Activated CD4-positive, alpha-beta T cell treated with anti-CD3 and anti-CD28 coated beads, Interleukin-10, Interleukin-2, amounts not matched to agents 100 ng/mL and 50 ng/mL, durations not matched to agents 16 hours and 8 hours (primary cell): Measurements from ENCODE around the gene MLKL.
A peak's percentile ranks its signal among the peaks of the same experiment; 100 is the strongest.

Source experiments
- DNase-seq: peaks from one replicate; pipeline ENCODE4 v3.0.0-alpha.2; 2020

The MLKL gene

GRCh38 chr16:74700438-74701225 lies at the start of gene MLKL:
Gene MLKL, minus strand, starts transcription at chr16:74700862. Its CDS starts 5,105 bp downstream, at chr16:74695757.
- DNase-seq, result peak; percentile 71

DNA sequence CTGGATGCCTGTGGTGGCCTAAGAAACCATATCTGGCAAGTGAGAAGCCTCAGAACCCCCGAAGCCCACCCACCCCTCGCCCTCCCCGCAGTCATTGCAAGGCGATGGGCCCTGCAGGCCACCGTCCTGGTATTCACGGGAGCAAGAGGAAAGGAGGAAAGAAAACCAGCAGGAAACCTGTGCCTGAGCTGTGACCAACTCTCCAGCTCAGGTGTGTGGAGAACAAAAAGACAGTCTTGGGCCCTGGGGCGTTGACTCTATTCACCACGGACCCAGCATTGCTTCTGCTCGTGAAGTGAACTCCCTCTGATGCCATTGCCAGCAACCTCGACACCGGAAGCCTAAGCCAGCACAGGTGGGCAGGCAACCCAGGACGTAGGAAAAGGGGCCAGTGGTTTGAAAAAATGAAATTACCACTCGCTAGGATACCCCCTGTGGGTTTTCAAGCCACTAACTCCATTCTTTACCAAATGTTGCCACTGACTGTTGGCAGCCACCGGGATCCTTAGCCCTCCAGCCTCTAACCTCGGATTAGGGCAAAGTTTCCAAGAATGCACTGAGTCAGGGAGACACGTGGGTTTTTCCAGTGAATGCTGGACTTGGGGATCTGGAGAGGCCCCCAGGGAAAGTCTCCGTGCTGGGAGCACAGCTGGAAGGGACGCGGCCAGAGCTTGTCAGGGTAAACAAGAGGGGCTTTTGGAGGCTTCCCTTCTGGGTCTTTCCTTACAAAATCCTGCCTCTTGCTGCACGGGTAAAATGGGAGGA lies 48.8 kb upstream of the MLKL start:
- DNase-seq, result no peak

DNA sequence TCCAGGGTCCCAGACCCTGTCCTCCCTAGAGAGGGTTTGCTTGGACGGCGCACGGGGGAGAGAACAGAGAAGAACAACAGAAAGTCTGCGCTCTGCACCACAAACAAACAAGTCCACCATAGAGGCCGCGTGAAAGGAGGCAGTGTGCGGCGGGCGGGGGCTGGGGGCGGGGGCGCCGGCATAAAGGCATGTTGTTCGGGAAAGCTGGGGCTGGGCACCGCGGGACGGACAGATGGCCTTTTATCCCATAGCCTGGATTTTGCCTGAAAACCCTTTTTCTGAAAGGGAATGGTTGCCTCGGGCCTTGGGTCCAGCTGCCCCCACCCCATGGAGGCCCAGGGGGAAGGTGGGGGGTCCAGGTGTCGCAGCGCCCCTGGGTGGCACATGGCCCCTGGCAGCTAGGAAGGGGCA lies 48.0 kb upstream of the MLKL start:
- DNase-seq, result no peak

DNA sequence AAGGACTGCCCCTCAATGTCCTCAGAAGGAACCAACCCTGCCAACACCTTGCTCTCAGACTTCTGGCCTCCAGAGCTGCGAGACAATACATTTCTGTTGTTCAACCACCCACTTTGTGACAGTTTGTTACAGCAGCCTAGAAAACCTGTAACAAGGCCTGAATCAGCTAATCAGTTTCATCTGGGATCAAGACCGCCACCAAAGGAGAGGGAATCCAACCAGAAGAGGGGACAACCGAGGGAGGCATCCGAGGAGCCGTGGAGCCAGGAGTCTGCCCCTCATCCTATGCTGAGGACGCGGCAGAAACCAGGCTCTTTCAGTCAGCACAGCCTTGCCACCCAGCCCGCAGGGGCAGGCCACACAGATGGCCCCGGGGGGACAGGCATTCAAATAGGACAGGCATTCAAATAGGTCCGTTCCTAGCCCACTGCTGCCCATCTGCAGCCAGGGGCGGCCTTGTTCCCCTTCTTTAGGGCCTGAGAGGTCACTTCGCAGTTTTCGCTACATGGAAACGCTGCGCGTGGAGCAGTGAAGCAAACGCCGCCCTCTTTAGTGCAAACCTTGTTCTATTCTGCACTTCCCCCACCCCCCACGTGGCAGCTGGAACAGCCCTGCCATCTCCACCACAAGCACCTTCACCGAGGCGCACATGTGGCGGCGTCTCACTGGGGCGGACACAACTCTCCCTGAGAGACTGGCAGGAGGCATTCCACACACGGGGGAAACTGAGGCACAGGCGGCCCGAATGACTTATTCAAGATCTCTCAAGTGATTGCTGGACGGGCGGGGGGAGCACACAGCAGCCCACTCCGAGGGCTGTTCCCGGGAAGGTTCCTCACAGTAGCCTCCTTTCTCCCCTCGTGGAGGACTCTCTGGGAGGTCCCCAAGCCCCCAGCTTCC lies 47.3 kb upstream of the MLKL start:
- DNase-seq, result no peak

- DNase-seq, result no peak
These were observed 45.3 kb upstream of the MLKL start for GRCh38 chr16:74745926-74746325.

DNA sequence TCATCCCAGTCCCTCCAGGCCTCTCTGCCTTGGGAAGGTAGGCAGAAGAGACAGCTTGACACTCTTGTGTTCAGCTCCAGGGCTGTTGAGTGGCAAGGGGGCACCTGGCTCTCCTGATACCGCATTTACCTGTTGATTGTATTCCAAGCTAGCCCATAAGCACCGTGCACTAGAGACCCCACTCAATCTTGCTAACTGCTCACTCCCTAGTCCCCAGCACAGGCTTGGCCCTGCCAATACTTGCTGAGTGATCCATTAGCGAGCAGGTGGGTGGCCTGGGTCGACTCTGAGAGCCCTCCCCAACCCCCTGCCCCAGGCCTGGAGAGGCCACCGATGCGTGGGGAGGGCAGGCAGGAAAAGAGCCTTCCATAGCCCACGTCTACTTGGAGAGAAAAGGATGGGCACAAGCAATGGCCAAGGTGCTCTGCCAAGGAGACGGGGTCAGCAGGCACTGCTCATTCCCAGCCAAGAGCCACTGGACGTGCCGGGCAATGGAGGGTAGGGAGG lies 44.5 kb upstream of the MLKL start:
- DNase-seq, result no peak

- DNase-seq, result no peak
These were observed 43.9 kb upstream of the MLKL start for GRCh38 chr16:74744566-74744965.

DNA sequence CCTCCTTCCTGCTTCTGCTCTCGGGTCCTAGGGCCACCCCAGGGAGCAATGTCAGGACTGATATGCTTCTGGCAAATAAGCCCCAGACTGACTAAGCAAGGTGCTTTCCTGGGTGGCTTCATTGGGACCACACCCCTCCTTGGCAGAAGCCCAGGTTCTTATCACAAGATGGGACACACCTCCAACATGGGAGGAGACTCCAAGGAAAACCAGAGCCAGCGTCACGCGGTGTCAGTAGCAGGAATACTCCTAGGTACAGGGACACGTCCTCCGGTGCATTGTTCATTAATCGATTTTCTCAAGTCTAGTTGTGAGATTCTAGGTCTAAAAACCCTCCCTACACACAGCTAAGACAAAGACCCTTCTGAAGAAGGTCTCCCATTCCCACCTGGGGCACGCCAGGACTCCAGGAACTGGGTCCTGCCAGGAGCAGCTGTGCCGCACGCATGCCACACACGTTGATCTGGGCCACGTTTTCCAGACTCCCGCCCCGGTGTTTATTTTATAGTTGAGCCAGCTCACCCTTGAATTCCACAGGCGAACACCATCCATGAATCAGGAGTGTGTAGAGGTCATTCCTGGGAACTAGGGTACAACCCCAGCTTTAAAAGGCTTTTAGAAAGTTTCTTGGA lies 43.1 kb upstream of the MLKL start:
- no peak for DNase-seq

DNA sequence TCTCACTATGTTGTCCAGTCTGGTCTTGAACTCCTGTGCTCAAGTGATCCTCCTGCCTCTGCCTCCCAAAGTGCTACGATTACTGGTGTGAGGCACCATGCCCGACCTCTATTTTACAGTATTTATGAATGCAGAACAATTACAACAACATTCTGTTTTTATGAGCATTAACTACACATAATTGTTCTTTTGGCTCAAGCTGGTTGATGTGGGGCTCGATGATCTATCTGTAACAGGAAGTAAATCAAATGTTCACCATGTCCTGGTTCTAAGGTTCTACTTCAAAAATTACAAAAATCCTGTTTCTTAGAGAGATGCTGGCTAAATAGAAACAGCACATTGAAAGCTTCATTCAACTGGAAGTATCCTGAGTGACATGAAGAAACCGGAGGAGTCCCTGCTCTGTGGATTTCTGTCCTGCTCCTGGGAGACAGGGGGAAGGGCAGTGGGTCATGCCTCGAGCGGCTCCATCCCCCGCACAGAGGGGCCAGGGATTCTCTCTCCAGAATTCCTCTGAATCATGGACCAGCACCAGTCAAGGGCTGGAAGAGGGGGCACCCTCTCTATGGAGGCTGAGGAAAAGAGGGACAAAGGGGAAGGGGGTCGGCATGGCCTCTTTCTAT lies 42.5 kb upstream of the MLKL start:
- no peak for DNase-seq

GRCh38 chr16:74742051-74742481 lies 41.4 kb upstream of the MLKL start:
- no peak for DNase-seq

DNA sequence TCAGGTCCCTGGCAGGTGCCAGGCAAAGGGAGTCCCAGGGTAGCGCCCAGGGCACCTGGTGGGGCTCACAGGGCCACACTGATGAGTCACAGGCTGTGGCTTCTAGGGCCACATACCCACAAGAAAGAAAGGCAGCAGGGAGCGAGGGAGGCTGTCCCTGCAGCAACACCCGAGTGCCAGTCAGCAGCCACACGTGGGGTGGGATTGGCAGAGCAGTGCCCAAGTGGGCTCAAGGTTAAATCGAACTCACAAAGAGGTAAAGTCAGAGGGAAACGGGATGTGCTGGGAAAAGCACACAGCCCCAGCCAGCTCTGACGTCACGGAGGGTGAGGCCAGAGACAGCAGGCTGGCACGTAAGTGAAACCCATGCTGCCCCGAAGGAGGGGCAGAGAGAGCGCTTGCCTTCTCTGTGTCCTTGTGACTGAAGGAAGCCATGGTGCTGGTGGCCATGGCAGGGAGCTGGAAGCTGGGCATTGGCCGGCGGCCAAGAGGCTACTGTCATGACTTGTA lies 40.2 kb upstream of the MLKL start:
- DNase-seq, result no peak

- DNase-seq, result no peak
These were observed 38.6 kb upstream of the MLKL start for GRCh38 chr16:74739275-74739674.

DNA sequence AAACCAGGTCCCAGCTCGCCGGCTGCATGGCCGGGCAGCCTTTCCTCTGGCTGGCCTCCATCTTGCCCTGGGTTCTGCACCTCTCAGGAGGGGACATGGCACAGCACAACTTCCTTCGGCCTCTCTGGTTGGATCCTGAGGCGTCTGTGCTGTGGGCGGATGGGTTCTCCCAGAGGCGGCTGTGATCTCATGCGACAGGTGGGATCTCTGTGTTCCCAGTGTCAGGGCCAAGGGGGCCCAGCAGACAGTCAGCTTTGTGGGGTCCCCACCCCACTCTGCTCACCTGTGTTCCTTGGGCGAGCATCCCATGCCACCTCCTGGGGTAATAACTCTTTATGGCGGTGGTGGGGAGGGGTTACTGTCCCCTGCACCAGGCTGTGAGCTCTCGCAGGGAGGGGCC lies 38.2 kb upstream of the MLKL start:
- no peak for DNase-seq

- no peak for DNase-seq
These were observed 37.5 kb upstream of the MLKL start for GRCh38 chr16:74738113-74738541.

DNA sequence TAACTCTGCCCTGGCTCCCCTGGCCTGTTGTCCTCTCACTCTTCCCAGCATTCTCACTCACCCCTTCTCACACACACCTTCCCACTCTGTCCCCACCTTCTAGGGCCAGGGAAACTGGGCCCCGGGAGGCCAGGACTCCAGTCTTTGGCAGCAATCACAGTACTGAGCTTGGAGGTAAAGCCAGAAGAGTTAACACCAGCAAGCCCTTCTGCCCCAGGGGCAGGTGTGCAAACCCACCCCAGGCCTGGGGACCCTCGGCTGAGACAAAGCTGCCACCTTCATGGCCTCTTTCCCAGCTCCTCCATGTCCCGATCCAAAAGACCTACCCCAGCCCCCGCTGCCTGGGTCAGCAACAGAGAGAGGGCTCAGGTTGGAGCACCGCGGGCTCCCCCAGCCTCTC lies 36.9 kb upstream of the MLKL start:
- DNase-seq, result no peak

- no peak for DNase-seq
These were observed 36.0 kb upstream of the MLKL start for GRCh38 chr16:74736531-74737157.

GRCh38 chr16:74735554-74735953 lies 34.9 kb upstream of the MLKL start:
- no peak for DNase-seq

DNA sequence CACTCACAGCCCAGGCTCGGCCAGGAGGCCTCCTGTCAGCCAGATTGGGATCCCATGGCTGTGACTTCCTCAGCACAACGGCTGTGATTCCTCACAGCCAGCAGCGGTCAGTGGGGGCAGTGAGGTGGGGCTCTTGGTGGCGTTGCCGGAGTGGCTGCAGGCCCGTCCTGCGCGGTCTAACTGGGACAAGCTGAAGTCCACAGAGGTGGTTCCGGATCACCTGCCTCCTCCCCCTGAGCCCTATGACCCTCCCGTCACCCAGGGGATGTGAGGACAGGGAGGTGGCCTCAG lies 34.4 kb upstream of the MLKL start:
- no peak for DNase-seq

GRCh38 chr16:74734361-74735161 lies 33.9 kb upstream of the MLKL start:
- DNase-seq, result no peak

- DNase-seq, result no peak
These were observed 32.2 kb upstream of the MLKL start for GRCh38 chr16:74732707-74733350.
